Stomach (tissue), 4 donors: ENCODE measurements around the gene UTP3.

ENCODE experiments used
- CTCF ChIP-seq, 7 experiments: fragments of 450-650 bp in 4 of 7; fragments of 200-600 bp in 3 of 7; sonication (generic) in 3 of 7; IDR thresholded peaks; one replicate each; pipeline ENCODE4 v1.5.1; 2016 to 2019; ENCODE audit warnings: antibody characterized with exemption in 7 of 7, control low read depth in 2 of 7, mild to moderate bottlenecking in 1 of 7
- EP300 ChIP-seq: sonication (generic); formaldehyde crosslinking; IDR thresholded peaks from one replicate; pipeline ENCODE4 v1.6.1; 2017; ENCODE audit warnings: antibody characterized with exemption
- POLR2A ChIP-seq, 4 donors: fragments of 450-650 bp; IDR thresholded peaks; one replicate each; pipeline ENCODE4 v1.6.1; 2016; ENCODE audit warnings: antibody characterized with exemption in 4 of 4, control low read depth in 2 of 4, mild to moderate bottlenecking in 1 of 4, moderate library complexity in 1 of 4
- POLR2AphosphoS5 ChIP-seq, 3 donors: sonication (generic); formaldehyde crosslinking; IDR thresholded peaks; one replicate each; pipeline ENCODE4 v1.6.1; 2016; ENCODE audit warnings: antibody characterized with exemption in 3 of 3

- TF ChIP-seq CTCF (IDR thresholded peaks at IDR 0.05): no peak
- TF ChIP-seq POLR2AphosphoS5 (IDR thresholded peaks at IDR 0.05): peak in 2 of 3 donors; percentile 4 to 53
- TF ChIP-seq EP300: no peak
- no peak for TF ChIP-seq POLR2A (IDR thresholded peaks at IDR 0.05)
Measured at GRCh38 chr4:70721747-70722146, 33.4 kb downstream of the UTP3 start, which contains the start of gene RUFY3.
